Measurements from ENCODE around the gene PCDHA6. TPM values are rescaled to one million over a fixed set of nuclear protein-coding genes. Genes with fewer than 3 reads are reported as not detected.
"Not testable (repeated sequence)": the region's sequence is repeated elsewhere in the genome, so short reads cannot be mapped to it uniquely, and the experiment has no call there.

The PCDHA6 gene
- total RNA-seq, 6 experiments from 2014 or later = 0.07 to 0.09 (median 0.08) TPM; not detected in 3

GRCh38 chr5:140794595-140795258 lies 33.0 kb upstream of the PCDHA6 start, which contains the start of gene PCDHA2:
TSS of gene PCDHA2 (plus strand) at chr5:140794852.
- no peak for DNase-seq
- Mint-ChIP-seq H3K4me3 (peak within 1 kb of the TSS; percentile 81; the same call in 1 of the 2 replicates), H3K36me3 (ENCODE audit: low read depth) (no peaks in the 10 kb centered on the region), H3K27me3 (ENCODE audit: insufficient read depth) (no peaks in the 10 kb centered on the region), H3K4me1 (ENCODE audit: low read depth) (no peaks in the 10 kb centered on the region), H3K27ac (no peak within 1 kb of the TSS), H3K9me3 (peaks cover 20% of the 10 kb centered on the region; the same call in 1 of the 2 replicates)
- TF ChIP-seq CTCF (IDR thresholded peaks at IDR 0.05) = 0 out of 2 replicates have a peak, but pooled peaks have one; percentile 12

- no peaks in the 10 kb centered on the region for H3K36me3 Mint-ChIP-seq (ENCODE audit: low read depth)
- H3K4me1 Mint-ChIP-seq (ENCODE audit: low read depth) = no peaks in the 10 kb centered on the region
- no peak for TF ChIP-seq CTCF (IDR thresholded peaks at IDR 0.05)
- no peak for DNase-seq
- no peaks in the 10 kb centered on the region for H3K27me3 Mint-ChIP-seq (ENCODE audit: insufficient read depth)
- H3K27ac Mint-ChIP-seq = no peak overlapping the region
- peaks cover 20% of the 10 kb centered on the region; the same call in 1 of the 2 replicates for H3K9me3 Mint-ChIP-seq
- H3K4me3 Mint-ChIP-seq = peak overlapping the region; percentile 81; the same call in 1 of the 2 replicates
These were observed 32.5 kb upstream of the PCDHA6 start for GRCh38 chr5:140795259-140795641.

- H3K9me3 Mint-ChIP-seq = peaks cover 21% of the 10 kb centered on the region; the same call in 1 of the 2 replicates
- not testable (repeated sequence) for H3K27me3 Mint-ChIP-seq (ENCODE audit: insufficient read depth); DNase-seq; H3K36me3 Mint-ChIP-seq (ENCODE audit: low read depth); H3K4me3 Mint-ChIP-seq; H3K4me1 Mint-ChIP-seq (ENCODE audit: low read depth); H3K27ac Mint-ChIP-seq
These were observed 31.6 kb upstream of the PCDHA6 start for GRCh38 chr5:140796072-140796717.

GRCh38 chr5:140796718-140797095 lies 31.1 kb upstream of the PCDHA6 start:
- Mint-ChIP-seq H3K9me3 (peaks cover 26% of the 10 kb centered on the region), H3K4me1 (ENCODE audit: low read depth) (no peaks in the 10 kb centered on the region), H3K27ac (no peak overlapping the region), H3K27me3 (ENCODE audit: insufficient read depth) (no peaks in the 10 kb centered on the region), H3K36me3 (ENCODE audit: low read depth) (0 out of 2 replicates have a peak, but pooled peaks cover under 1% of the 10 kb centered on the region), H3K4me3 (no peak overlapping the region)
- no peak for TF ChIP-seq CTCF (IDR thresholded peaks at IDR 0.05)
- DNase-seq = no peak

GRCh38 chr5:140800816-140801493 lies 26.8 kb upstream of the PCDHA6 start, which contains the start of gene PCDHA3:
TSS of gene PCDHA3 (plus strand) at chr5:140801057.
- H3K36me3 Mint-ChIP-seq (ENCODE audit: low read depth) = 0 out of 2 replicates have a peak, but pooled peaks cover 6% of the 10 kb centered on the region
- H3K4me3 Mint-ChIP-seq = peak within 1 kb of the TSS; percentile 70
- H3K4me1 Mint-ChIP-seq (ENCODE audit: low read depth) = no peaks in the 10 kb centered on the region
- H3K9me3 Mint-ChIP-seq = peaks cover 28% of the 10 kb centered on the region
- no peaks in the 10 kb centered on the region; the same call in 1 of the 2 replicates for H3K27me3 Mint-ChIP-seq (ENCODE audit: insufficient read depth)
- no peak within 1 kb of the TSS for H3K27ac Mint-ChIP-seq
- DNase-seq = no peak
- TF ChIP-seq CTCF (IDR thresholded peaks at IDR 0.05) = peak; percentile 63
